Heart right ventricle (tissue), 16 donors: Measurements from ENCODE around the gene SNPH. TPM values are rescaled to one million over a fixed set of nuclear protein-coding genes. Genes with fewer than 3 reads are reported as not detected.

Source experiments
- ATAC-seq, 8 donors: fragments of 200-7000 bp; cut with Tn5 transposase; one replicate each; pipeline ENCODE4 v1.9.1; 2020; ENCODE audit warnings: mild to moderate bottlenecking in 8 of 8, moderate library complexity in 8 of 8, moderate number of reproducible peaks in 1 of 8
- DNase-seq, 2 donors: peaks; one replicate each; pipeline ENCODE4 v3.0.0-alpha.2; 2020
- H3K27ac ChIP-seq, 10 donors: fragments of 200-600 bp; sonication (generic) in 2 of 10; one replicate each; pipeline versions ENCODE4 v1.5.0 to v1.8.0; 2020 to 2022; ENCODE audit warnings: mild to moderate bottlenecking in 3 of 10
- H3K27me3 ChIP-seq, 7 donors: fragments of 200-600 bp; one replicate each; pipeline ENCODE4 v1.8.0; 2021 to 2022; ENCODE audit warnings: mild to moderate bottlenecking in 2 of 7
- H3K36me3 ChIP-seq, 9 donors: fragments of 200-600 bp; sonication (generic) in 1 of 9; one replicate each; pipeline versions ENCODE4 v1.5.0 to v1.8.0; 2020 to 2022; ENCODE audit warnings: mild to moderate bottlenecking in 2 of 9
- H3K4me1 ChIP-seq, 9 donors: fragments of 200-600 bp; sonication (generic) in 1 of 9; one replicate each; pipeline versions ENCODE4 v1.5.0 to v1.8.0; 2020 to 2022; ENCODE audit warnings: mild to moderate bottlenecking in 4 of 9
- H3K4me3 ChIP-seq, 10 donors: fragments of 200-600 bp; sonication (generic) in 2 of 10; one replicate each; pipeline versions ENCODE4 v1.5.0 to v1.8.0; 2020 to 2022; ENCODE audit warnings: mild to moderate bottlenecking in 7 of 10, moderate library complexity in 2 of 10
- H3K9me3 ChIP-seq, 11 donors: fragments of 200-600 bp in 10 of 11; sonication (generic) in 2 of 11; one replicate each; pipeline versions ENCODE4 v1.5.0 to v1.8.0; 2013 to 2022; ENCODE audit warnings: mild to moderate bottlenecking in 2 of 11, control low read depth in 1 of 11, moderate library complexity in 1 of 11
- WGBS, 2 donors: extraction: QIAGEN DNeasy Blood & Tissue Kit; methylation state at CpG; one replicate each; pipeline ENCODE4 v1.1.7; 2013; ENCODE audit warnings: inconsistent platforms in 1 of 2; 5-methylcytosine and 5-hydroxymethylcytosine counted together
- intact Hi-C, 10 donors: fragments of 100-400 bp; cut with DNase I; formaldehyde crosslinking; loops; one replicate each; pipeline versions ENCODE4 v1.11.1 to v1.14.2; 2022
- polyA plus RNA-seq, 2 donors: library from polyadenylated mRNA; stranded (reverse); fragments of 200-250 nt; gene quantifications; one replicate each; pipeline ENCODE4 v1.2.3, GENCODE V29; 2013
- total RNA-seq, 10 donors: library from RNA; stranded (reverse); fragmentation: NEBNext Ultra II Directional in 3 of 10; extraction: Animal tissue kit (Norgen Biotek cat#: 25700) in 3 of 10; gene quantifications; one replicate each; pipeline versions ENCODE4 v1.2.1 to v1.2.4, GENCODE V29; 2021 to 2023
- TF ChIP-seq, protein P1 (sequence below), 9 donors: fragments of 200-600 bp; sonication (generic) in 2 of 9; IDR thresholded peaks; one replicate each; pipeline versions ENCODE4 v1.5.0 to v1.8.0; 2021 to 2022; ENCODE audit warnings: antibody characterized with exemption in 9 of 9, mild to moderate bottlenecking in 5 of 9, moderate library complexity in 1 of 9
- donor health status: Arrhythmogenic right ventricular cardiomyopathy.
- donor health status: ischemic (EF 13 %, LVEDD 7.1; RV severe dilation, severe dysfunction).
- donor health status: healthy with polysubstance abuse.
- donor health status: DM: no; HTN: yes; CAD: no.
- donor health status: DM: no; HTN: no; CAD: no.
- donor health status: ischemic (EF 25% LVEDD 6.9; RV normal size, moderate dysfunction).
- donor health status: ischemic (EF 25% LVEDD 5.7; RV mildly dilated, moderate dysfunction).
- donor health status: healthy.
- donor health status: DM: yes; HTN: yes; CAD: no.
- donor health status: Ischemic cardiomyopathy.
- donor health status: ischemic (EF 35%, LVEDD 5.7; RV mildly dilated, moderate dysfunction).
- donor health status: nonischemic (EF 11% LVEDD 7.7; RV severe dilation, severe dysfunction).
- donor health status: DM: yes; HTN: yes; CAD: no.
- donor health status: PGD.
- donor health status: ischemic (EF 29% LVEDD 5.4; RV normal size, mild dysfunction).
- donor health status: nonischemic (EF 23%, LVEDD 6.1; RV moderate dilation, normal function).

Gene SNPH
- total and polyA plus RNA-seq, 12 donors, result 1.5 to 14.3 (median 9.9) TPM

DNA sequence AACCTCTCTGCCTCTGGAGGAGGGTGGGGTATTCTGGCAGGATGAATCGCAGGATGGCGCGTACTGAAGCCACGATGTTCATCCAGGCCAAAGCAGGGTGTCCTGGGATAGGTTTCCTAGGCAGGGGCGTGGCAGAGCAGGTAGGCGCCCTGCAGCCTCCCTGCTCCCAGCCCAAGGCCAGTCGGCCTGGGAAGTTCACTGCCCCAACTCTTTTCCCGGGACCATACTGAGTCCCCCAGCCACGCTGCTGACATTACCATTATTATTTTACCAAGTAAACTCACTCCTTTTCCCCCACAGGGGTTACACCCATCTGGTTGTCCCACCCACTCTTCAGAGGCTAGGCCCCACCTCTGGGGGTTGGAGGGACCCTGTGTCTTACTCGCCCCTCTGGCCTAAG lies 41.1 kb downstream of the SNPH start:
- no peak overlapping the region for H3K27ac ChIP-seq
- WGBS, 2 donors, result 90 to 95% methylated on average over 10 of the region's 10 CpGs
- H3K4me1 ChIP-seq, result no peaks in the 10 kb centered on the region
- intact Hi-C loops, result no loop called here
- peaks cover 0 to 25% (median 0%) of the 10 kb centered on the region in 9 donors for H3K36me3 ChIP-seq
- DNase-seq (no peak), ATAC-seq (no peak)
- TF ChIP-seq, protein P1, sequence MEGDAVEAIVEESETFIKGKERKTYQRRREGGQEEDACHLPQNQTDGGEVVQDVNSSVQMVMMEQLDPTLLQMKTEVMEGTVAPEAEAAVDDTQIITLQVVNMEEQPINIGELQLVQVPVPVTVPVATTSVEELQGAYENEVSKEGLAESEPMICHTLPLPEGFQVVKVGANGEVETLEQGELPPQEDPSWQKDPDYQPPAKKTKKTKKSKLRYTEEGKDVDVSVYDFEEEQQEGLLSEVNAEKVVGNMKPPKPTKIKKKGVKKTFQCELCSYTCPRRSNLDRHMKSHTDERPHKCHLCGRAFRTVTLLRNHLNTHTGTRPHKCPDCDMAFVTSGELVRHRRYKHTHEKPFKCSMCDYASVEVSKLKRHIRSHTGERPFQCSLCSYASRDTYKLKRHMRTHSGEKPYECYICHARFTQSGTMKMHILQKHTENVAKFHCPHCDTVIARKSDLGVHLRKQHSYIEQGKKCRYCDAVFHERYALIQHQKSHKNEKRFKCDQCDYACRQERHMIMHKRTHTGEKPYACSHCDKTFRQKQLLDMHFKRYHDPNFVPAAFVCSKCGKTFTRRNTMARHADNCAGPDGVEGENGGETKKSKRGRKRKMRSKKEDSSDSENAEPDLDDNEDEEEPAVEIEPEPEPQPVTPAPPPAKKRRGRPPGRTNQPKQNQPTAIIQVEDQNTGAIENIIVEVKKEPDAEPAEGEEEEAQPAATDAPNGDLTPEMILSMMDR (IDR thresholded peaks at IDR 0.05), result no peak
- H3K4me3 ChIP-seq, result no peak overlapping the region
- H3K9me3 ChIP-seq, result no peaks in the 10 kb centered on the region
- no peaks in the 10 kb centered on the region for H3K27me3 ChIP-seq

DNA sequence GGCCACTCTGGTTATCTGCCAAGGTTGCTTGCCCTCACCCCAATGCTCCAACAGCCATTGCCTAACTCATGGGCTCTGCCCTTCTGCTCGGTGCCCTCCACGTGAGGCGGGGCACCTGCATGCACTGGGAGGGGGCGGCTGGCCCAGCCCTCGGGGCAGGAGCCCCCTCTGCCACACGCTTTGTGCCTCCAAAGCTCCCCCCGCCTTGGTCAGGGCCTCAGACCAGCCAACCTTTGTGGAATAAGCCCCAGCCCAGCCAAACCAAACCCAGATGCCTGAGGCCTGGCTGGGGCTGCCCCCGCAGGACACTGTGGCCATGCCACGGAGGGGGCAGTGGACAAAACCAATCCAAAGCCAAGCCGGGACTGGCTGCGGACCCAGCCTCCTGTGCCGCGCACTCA lies 41.5 kb downstream of the SNPH start:
- intact Hi-C loops, result no loop called here
- 91 to 92% methylated on average over 13 of the region's 13 CpGs for WGBS, 2 donors

DNA sequence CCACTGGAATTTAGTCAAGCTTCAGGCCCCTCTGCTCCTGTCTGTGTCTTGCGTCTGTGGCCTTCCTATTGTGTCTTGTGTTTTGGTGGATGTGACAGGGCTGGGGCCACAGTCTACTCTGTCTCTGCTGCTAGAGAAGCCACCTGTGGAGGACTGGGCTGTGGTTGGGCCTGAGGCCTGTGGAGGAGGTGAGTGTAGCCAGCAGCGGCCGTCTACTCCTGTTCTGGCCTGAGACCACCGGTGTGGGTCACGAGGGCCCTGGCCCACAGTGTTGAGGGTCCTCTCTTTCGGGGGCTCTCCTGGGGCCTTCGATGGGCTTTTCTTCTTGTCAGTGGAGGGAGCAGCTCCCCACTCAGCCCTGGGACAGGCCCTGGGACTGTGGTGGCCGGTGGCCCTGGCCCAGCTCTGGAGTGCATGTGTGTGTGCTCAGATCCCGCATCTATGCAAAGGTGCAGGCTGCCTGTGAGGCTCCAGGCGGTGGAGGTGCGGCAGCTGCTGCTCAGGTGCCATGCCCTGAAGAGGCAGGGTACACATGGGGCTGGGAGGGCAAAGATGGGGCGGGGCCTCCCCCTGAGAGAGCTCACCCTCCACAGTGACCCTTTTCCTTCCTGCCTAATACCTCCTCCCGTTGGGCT lies 42.1 kb downstream of the SNPH start:
- TF ChIP-seq, protein P1 (IDR thresholded peaks at IDR 0.05), result no peak
- ATAC-seq, result no peak
- WGBS, 2 donors, result 88 to 92% methylated on average over 13 of the region's 13 CpGs

More for the DNA sequence above, 41.5 kb downstream of the SNPH start:
- Histone ChIP-seq H3K27ac (no peak overlapping the region), H3K36me3 (peaks cover 0 to 25% (median 0%) of the 10 kb centered on the region in 9 donors), H3K9me3 (no peaks in the 10 kb centered on the region), H3K4me1 (no peaks in the 10 kb centered on the region), H3K4me3 (no peak overlapping the region), H3K27me3 (no peaks in the 10 kb centered on the region)
- ATAC-seq (no peak), DNase-seq (no peak)
- TF ChIP-seq, protein P1 (IDR thresholded peaks at IDR 0.05), result no peak

DNA sequence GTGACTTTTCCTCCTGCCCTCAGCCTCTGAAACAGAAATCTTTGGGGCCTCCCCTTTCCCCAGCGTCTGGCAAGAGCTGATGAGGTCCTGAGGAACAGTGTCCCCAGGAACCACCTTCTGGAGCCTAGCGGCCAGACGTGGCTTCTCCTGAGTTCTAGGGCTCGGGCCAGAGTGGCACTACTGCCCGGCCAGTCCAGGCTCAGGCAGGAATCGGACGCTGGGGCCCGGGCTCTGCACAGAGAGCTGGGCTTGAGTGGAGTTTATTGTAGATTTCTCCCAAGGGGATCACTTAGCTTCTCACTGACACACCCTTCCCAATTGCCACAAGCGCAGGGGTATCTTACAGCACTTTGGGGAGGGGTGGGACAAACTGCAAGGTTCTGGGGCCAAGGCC lies 42.6 kb downstream of the SNPH start:
- ATAC-seq, result no peak
- Histone ChIP-seq H3K4me3 (no peak overlapping the region), H3K4me1 (peaks cover 0 to 9% (median 7%) of the 10 kb centered on the region in 9 donors), H3K36me3 (peaks cover 0 to 25% (median 0%) of the 10 kb centered on the region in 9 donors), H3K27me3 (no peaks in the 10 kb centered on the region), H3K27ac (no peak overlapping the region), H3K9me3 (no peaks in the 10 kb centered on the region)
- TF ChIP-seq, protein P1 (IDR thresholded peaks at IDR 0.05), result no peak
- 89% methylated on average over 9 of the region's 9 CpGs for WGBS, 2 donors
- no peak for DNase-seq
- intact Hi-C loops, result no loop called here

More for the DNA sequence above, 42.1 kb downstream of the SNPH start:
- intact Hi-C loops, result no loop called here
- Histone ChIP-seq H3K27me3 (no peaks in the 10 kb centered on the region), H3K4me1 (peaks cover 0 to 4% (median 2%) of the 10 kb centered on the region in 9 donors), H3K4me3 (no peak overlapping the region), H3K36me3 (peaks cover 0 to 25% (median 0%) of the 10 kb centered on the region in 9 donors), H3K27ac (no peak overlapping the region), H3K9me3 (no peaks in the 10 kb centered on the region)
- no peak for DNase-seq
